ENCODE measurements around the gene TWIST2.

DNA sequence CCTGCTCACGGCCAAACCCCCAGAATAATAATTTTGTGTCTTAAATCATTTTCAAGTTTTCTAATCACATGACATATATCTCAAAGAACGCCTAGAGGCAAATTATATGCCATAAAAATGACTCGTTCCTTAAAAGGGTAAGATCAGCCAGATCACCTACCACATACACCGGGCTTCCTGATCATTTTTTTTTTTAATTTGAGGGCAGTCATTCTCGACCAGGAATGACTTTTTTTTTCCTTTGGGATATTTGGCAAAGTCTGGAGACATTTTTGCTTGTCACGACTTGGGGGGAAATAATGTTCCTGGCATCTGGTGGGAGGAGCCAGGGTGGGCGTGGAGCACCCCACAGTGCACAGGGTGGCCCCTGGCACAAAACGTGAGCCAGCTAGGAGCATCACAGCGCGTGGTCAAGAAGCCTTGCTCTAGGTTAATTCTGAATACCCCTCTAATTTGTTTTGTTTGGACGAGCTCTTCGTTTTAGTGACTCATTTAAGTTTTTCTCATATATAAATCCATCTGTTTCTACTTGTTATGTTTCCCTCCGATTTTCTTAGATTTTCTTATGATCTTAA lies 94.9 kb downstream of the TWIST2 start:
- TF ChIP-seq, protein P1, sequence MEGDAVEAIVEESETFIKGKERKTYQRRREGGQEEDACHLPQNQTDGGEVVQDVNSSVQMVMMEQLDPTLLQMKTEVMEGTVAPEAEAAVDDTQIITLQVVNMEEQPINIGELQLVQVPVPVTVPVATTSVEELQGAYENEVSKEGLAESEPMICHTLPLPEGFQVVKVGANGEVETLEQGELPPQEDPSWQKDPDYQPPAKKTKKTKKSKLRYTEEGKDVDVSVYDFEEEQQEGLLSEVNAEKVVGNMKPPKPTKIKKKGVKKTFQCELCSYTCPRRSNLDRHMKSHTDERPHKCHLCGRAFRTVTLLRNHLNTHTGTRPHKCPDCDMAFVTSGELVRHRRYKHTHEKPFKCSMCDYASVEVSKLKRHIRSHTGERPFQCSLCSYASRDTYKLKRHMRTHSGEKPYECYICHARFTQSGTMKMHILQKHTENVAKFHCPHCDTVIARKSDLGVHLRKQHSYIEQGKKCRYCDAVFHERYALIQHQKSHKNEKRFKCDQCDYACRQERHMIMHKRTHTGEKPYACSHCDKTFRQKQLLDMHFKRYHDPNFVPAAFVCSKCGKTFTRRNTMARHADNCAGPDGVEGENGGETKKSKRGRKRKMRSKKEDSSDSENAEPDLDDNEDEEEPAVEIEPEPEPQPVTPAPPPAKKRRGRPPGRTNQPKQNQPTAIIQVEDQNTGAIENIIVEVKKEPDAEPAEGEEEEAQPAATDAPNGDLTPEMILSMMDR (IDR thresholded peaks at IDR 0.05; ENCODE audit: poor library complexity, severe bottlenecking), result no peak
- TF ChIP-seq POLR2AphosphoS5 (IDR thresholded peaks at IDR 0.05) (no peak), TAF1 (IDR thresholded peaks at IDR 0.05; ENCODE audit: low read depth) (no peak)

Measured in neural cell (in vitro differentiated cells).